ENCODE results near the gene THEM4.
"Not testable (repeated sequence)": the region's sequence is repeated elsewhere in the genome, so short reads cannot be mapped to it uniquely, and the experiment has no call there.

Gene THEM4

GRCh38 chr1:151892190-151892589, 17.1 kb downstream of the THEM4 start:
- no peak for DNase-seq

GRCh38 chr1:151891512-151891911, 17.8 kb downstream of the THEM4 start:
- DNase-seq: no peak

DNA sequence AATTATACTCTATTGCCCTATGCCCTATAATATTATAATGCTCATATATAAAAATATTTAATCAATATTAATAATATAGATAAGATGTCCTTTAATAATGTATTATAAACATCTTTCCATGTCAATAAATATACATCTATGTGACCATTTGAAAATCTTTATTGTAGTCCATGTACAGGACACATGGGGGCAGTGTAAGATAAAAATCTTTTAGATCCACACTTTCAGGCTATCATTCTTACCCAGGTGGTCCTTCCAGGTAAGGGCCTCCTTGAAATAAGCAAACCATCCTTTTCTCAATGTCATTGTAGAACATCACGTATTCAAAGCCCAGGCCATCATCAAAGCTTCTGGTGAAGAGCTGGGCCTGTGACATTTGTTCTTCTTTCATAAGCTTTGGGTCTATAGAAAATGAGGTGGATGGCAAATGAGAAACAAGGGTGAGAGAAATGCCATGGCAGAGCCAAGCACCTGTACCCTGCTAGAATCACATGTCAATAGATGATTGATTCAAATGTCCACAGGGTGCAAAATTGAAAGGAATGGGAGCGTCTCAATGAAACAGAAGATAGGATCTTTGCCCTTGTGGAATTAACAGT, 20.2 kb downstream of the THEM4 start:
- DNase-seq: no peak

DNA sequence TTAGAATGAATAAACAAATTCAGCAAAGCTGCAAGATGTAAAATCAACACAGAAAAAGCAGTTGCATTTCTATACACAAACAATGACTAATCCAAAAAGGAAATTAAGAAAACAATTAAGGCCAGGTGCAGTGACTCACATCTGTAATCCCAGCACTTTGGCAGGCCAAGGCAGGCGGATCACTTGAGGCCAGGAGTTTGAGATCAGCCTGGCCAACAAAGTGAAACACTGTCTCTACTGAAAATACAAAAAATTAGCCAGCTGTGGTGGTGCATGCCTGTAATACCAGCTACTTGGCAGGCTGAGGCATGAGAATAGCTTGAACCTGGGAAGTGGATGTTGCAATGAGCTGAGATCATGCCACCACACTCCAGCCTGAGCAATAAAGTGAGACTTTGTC, 22.3 kb downstream of the THEM4 start:
- DNase-seq: no peak

GRCh38 chr1:151885479-151885878, 23.8 kb downstream of the THEM4 start:
- no peak for DNase-seq

DNA sequence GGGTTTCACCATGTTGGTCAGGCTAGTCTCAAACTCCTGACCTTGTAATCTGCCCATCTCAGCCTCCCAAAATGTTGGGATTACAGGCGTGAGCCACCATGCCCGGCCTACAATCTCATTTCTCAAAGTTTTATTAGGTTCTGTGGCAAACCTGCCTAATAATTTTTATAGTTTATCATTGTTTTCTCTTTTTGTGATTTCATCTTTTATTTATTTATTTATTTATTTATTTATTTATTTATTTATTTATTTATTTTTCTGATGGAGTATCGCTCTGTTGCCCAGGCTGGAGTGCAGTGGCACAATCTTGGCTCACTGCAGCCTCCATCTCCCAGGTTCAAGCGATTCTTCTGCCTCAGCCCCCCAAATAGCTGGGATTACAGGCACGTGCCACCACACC, 24.4 kb downstream of the THEM4 start:
- DNase-seq: not testable (repeated sequence)

DNA sequence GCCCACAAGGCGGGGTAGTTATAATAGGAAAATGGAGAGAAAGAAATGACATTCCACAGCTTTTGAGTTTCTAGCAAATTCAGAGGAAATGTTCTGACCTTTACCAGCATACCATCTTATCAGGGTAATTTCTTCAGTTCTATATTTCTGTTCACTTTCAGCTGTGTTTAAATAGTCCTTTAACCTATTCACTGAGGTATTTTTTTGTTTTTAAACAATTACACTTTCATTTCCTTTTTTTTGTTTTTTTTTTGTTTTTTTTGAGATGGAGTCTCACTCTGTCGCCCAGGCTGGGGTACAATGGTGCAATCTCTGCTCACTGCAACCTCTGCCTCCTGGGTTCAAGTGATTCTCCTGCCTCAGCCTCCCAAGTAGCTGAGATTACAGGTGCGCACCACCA, 24.9 kb downstream of the THEM4 start:
- DNase-seq: not testable (repeated sequence)

DNA sequence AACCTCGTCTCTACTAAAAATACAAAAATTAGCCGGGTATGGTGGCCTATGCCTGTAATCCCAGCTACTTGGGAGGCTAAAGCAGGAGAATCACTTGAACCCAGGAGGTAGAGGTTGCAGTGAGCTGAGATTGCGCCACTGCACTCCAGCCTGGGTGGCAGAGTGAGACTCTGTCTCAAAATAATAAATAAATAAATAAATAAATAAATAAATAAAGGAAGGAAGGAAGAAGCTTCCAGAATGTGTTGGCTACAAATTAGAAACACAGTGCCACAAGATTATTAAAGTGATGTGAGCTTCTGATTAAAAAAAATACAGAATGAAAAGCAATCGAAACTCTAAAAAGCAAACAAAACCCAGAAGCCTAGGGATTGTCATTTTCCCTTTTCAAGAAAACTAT, 25.4 kb downstream of the THEM4 start:
- not testable (repeated sequence) for DNase-seq

DNA sequence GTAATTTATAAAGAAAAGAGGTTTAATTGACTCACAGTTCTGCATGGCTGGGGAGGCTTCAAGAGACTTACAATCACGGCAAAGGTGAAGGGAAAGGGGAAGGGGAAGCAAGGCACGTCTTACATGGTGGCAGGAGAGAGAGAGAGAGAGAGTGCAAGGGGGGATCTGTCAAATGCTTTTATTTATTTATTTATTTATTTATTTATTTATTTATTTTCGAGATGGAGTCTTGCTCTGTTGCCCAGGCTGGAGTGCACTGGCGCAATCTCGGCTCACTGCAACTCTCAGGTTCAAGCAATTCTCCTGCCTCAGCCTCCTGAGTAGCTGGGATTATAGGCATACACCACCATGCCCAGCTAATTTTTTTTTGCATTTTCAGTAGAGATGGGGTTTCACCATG, 26.4 kb downstream of the THEM4 start:
- not testable (repeated sequence) for DNase-seq

DNA sequence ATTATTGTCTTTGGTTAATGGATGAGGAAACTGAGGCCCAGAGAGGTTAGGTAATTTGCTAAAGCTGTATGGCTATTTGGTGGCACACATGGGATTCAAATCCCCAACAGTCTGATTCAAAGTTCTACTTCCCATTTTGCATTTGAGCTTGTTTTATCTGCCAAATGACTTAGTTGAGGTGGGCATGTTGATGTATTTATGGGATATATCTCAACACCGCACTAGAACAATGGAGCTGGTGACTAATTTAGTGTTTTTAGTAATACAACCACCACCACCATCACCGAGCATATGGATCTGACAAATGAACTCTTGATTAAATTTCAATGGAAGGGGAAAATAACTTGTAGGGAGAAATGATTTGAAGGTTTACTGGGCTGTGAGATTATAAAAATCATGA, 26.8 kb downstream of the THEM4 start:
- no peak for DNase-seq

- no peak for DNase-seq
These were observed 27.8 kb downstream of the THEM4 start for GRCh38 chr1:151881479-151881878.

GRCh38 chr1:151875419-151876097, 33.8 kb downstream of the THEM4 start:
- no peak for DNase-seq

- DNase-seq: not testable (repeated sequence)
These were observed 36.5 kb downstream of the THEM4 start for GRCh38 chr1:151872776-151873175.

DNA sequence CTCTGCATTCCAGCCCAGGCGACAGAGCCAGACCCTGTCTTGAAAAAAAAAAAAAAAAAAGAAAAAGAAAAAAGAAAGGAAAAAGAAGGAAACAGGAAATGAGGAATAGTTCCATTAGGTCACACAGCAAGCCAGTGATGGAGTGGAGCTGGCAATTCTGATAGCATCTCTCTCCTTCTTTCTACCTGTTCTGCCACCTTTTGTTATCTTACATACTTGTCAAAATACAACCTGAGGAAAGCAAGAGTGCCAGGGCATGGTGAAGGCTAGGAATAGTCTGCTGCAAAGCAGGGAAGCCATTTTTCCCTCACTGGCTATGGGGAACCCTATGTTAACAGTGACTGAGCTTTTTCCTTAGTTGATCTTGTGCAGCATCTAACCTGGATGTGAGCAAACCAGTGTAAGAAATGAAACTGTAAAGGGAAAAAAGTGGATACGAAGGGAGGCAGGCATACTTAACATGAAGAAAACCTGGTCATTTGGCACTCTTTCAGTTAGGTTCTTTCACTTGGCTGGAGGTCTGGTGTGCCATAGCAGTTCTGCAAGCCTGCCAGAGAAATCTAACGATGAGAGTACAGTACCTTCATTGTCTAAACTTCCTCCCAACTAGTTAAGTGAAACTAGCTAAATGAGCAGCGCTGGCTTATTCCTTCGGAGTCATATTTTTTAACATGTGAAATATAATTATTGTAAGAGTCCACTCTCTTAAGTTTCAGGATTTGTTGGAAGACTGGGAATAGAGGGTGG, 37.9 kb downstream of the THEM4 start:
- DNase-seq: no peak

DNA sequence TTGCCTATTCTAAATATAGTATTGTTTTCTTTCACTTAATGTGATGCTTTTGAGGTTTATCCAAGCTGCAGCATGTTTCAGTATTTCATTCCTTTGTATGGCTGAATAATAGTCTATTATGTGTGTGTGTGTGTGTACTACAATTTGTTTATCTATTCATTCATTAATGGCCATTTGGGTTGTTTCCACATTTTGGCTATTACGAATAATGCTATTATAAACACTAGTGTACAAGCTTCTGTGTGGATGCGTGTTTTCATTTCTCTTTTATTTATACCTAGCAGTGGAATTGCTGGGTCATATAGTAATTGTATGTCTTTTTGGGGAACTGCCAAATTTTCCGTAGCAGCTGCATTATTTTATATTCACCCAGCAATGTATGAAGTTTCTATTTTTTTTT, 40.8 kb downstream of the THEM4 start:
- DNase-seq: no peak

GRCh38 chr1:151867765-151868411, 41.4 kb downstream of the THEM4 start:
- DNase-seq: no peak

- DNase-seq: no peak
These were observed 42.0 kb downstream of the THEM4 start for GRCh38 chr1:151867321-151867720.

- no peak for DNase-seq
These were observed 44.9 kb downstream of the THEM4 start for GRCh38 chr1:151864411-151864810.

DNA sequence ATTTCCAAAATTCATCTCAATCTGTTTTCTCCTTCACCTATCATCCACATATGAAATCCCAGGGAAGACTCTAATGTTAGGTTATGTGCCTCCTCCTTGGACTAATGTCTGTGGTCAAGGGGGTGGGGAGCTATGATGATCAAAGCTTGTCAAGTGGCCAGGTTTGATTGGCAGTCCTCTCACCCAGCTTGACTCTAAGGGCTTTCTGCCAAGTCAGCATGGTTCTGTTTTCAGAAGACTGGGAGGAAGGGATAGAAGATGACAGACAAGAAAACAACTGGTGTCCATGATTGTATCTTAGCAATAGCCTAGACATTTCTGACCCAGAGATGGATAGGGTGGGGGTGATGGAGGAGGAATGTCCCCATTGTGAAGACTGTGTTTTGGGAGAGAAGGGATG, 46.7 kb downstream of the THEM4 start:
- no peak for DNase-seq

- DNase-seq: no peak
These were observed 48.7 kb downstream of the THEM4 start for GRCh38 chr1:151860504-151861187.

GRCh38 chr1:151859891-151860293, 49.4 kb downstream of the THEM4 start:
- DNase-seq: no peak

DNA sequence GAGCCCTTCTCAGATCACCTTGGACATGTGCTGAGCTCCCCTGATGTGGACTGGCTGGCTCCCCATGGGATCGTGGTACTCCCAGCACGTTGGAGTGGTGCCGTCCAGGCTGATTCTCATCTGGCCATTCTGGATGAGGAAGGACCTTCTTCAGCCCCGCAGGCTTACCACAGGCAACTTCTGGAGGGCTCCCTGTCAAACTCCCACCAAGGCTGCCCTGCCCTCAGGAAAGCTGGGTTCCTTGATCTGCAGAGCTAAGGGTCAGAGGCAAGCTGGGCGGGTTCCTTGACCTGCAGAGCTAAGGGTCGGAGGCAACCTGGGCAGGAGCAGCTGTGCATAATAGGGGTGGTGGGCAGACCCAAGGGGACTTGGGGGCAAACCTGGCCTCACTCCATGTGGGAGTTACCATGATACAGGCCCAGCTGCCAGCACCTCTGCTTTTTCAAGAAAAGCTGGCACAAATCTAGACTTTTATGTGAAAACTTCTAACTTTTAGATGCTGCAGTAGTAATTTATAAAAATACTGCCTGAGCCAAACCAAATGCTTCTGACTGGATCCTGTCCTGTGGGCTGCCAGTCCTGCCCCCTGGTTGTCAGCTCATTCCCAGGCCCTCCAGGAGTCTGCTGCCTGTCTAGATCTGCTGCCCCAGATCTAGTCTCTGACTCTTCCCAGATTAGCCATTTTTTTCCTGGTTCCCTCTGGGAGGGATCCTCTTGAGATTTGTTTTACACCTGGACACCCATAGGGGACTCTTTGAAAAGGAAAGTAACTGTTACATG, 50.2 kb downstream of the THEM4 start:
- DNase-seq: no peak

All from right forelimb (tissue), 1 donor.